OCI-LY7 (cell line): ENCODE measurements around the gene KIF1A.

Source experiments
- EZH2phosphoT487 ChIP-seq: fragments of 200-600 bp; sonication (generic); IDR thresholded peaks from 2 replicates; pipeline ENCODE4 v1.6.1; 2018; ENCODE audit warnings: low read depth, borderline replicate concordance, mild to moderate bottlenecking, mixed run types, antibody characterized with exemption, low read length, moderate library complexity, mixed read lengths
- TF ChIP-seq, protein P1 (sequence below): fragments of 200-600 bp; sonication (generic); conservative IDR thresholded peaks from 2 replicates; pipeline ENCODE4 v1.5.1; 2014; ENCODE audit warnings: mild to moderate bottlenecking, antibody characterized with exemption, low read length, moderate library complexity, mixed read lengths

DNA sequence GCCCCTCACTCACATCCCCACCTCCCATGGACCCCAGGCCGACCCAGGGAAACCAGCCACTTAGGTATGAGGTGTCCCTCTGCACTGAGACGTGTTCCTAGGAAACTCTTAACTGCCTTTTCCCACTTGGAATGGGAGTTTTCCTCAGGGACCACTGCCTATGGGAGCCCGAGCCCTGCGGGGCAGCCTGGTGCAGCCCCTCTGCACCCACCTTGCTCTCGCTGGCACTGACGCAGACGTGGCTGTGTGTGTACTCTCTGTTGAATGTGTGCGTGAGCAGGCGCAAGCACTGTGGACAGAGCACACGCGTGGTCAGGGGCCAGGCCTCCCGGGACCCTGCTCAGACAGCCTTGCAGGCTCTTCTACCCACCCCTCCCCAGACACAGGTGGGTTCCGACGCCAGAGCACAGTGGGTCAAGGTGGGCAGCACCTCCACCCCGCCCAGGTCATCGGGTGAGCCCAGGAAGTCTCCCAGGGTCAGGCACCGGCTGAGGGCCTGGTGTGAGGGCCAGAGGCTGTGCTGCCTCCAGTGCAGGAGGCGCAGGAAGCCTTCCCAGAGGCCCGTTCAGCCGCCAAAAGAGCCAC lies 98.3 kb downstream of the KIF1A start:
- TF ChIP-seq, protein P1, sequence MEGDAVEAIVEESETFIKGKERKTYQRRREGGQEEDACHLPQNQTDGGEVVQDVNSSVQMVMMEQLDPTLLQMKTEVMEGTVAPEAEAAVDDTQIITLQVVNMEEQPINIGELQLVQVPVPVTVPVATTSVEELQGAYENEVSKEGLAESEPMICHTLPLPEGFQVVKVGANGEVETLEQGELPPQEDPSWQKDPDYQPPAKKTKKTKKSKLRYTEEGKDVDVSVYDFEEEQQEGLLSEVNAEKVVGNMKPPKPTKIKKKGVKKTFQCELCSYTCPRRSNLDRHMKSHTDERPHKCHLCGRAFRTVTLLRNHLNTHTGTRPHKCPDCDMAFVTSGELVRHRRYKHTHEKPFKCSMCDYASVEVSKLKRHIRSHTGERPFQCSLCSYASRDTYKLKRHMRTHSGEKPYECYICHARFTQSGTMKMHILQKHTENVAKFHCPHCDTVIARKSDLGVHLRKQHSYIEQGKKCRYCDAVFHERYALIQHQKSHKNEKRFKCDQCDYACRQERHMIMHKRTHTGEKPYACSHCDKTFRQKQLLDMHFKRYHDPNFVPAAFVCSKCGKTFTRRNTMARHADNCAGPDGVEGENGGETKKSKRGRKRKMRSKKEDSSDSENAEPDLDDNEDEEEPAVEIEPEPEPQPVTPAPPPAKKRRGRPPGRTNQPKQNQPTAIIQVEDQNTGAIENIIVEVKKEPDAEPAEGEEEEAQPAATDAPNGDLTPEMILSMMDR, result no peak
- TF ChIP-seq EZH2phosphoT487, result no peak
